GM19455 (cell line): ENCODE measurements around the gene NT5DC4.

Source experiments
- ATAC-seq: cut with Tn5 transposase; IDR thresholded peaks from one replicate; pipeline ENCODE4 v1.9.1; 2021; ENCODE audit not compliant: unreplicated experiment

NT5DC4 gene

DNA sequence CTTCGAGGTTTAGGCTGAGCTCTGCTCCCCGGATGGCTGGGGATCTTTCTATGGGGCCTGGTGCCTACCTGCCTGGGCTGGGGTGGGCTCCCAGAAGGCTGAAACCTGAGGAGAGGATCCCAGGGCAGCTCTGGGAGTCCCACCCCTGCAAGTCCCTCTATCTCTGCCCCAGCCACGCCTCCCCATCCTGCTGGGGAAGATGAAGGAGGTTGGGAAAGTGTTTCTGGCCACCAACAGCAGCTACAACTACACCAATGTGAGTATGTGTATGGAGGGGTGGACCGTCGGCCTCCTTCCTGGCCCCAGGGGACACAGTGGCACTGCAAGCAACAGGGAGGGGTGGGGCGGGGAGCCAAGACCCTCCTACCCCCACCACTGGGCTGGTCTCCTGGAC, 2.7 kb downstream of the NT5DC4 start:
- no peak for ATAC-seq

- ATAC-seq = no peak
Measured at GRCh38 chr2:112723995-112724394, 3.2 kb downstream of the NT5DC4 start.

GRCh38 chr2:112724591-112725525, 4.0 kb downstream of the NT5DC4 start:
- ATAC-seq = no peak

DNA sequence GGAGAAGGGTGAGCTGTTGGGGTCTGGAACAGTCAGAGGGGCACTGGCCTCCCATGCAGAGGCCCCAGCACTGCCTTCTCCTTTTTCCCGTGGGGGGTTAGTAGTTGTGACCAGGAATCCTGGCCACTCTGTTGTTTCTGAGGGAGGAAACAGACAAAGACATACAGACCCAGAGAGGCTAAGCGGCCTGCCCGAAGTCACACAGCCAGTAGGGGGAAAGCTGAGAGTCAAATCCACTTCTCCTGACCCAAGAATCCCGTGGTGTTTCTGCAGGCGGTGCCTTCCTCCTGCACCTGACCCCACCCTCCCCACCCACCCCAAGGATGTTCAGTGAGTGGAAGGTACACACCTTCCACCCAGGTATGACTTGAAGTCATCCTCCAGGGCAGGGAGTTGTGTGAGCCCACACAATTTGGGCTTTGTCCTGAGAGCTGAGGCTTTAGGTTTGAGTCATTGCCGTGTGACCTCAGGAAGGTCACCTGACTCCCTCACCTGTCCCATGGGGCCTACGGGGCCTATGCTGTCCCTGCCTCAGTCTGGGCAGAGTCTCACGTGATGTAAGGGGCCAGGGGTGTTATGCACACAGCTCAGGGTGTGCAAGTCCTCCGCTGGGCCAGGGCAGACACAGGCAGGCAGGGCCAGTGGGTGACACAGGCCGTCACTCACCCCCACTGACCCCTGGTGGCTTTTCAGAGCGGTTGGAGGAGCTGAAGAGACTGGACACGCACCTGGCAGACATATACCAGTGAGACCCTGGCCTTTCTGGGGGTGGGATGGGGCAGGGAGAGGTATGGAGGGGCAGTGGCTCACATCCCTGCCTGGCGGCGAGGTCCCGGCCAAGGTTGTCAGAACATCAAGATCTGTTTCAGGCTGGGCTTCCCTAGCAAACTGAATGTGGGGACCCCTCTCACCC, 5.0 kb downstream of the NT5DC4 start:
- ATAC-seq = no peak

- ATAC-seq = peak; percentile 86
Measured at GRCh38 chr2:112726487-112727190, 5.8 kb downstream of the NT5DC4 start.

DNA sequence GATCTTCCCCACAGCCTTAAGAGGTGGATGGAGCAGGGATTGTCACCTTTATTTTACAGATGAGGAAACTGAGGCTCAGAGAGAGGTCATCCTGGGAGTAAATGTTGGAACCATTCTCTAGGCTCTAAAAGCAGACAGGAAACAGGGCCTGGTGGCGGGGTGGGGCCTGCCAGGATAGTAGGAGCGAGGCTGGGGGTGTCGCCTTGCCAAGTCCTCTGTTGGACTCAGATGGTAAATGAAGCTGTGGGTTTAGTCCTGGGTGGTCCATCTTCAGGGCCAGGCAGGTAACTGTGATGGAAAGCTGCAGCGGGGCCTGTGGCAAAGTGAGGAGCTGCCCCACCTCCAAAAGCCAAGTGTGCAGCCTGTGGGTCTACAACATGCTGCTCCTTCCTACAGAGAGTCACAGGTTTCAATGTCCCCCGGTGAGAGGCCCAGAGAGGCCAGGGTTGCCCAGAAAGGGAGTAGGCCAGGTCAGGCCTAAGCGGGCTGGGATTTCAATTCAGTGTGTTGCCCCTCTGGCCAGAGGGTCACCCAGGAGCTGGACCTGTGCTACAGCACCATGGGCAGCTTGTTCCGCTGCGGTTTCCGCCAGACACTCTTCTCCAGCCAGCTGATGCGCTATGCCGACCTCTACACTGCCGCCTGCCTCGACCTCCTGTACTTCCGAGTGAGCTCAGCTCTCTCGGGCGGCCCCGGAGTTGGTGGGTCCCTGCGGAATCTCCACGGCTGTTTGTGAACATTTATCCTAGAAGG, 6.6 kb downstream of the NT5DC4 start:
- no peak for ATAC-seq

DNA sequence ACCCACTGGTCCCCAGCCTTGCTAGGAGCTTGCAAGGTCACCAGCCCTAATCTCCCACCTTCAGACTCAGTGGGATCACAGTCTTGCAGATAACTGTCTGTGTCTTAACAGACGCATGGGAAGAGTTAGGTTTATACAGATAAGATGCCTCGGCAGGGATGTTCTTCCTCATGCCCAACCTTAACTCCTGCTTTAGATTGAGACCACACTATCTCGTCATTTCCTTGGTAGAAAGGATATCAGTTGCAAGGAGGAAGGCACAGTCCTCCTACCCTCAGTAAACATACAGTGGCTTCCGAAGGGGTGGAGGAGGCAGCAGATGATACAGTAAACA, 7.2 kb downstream of the NT5DC4 start:
- no peak for ATAC-seq

DNA sequence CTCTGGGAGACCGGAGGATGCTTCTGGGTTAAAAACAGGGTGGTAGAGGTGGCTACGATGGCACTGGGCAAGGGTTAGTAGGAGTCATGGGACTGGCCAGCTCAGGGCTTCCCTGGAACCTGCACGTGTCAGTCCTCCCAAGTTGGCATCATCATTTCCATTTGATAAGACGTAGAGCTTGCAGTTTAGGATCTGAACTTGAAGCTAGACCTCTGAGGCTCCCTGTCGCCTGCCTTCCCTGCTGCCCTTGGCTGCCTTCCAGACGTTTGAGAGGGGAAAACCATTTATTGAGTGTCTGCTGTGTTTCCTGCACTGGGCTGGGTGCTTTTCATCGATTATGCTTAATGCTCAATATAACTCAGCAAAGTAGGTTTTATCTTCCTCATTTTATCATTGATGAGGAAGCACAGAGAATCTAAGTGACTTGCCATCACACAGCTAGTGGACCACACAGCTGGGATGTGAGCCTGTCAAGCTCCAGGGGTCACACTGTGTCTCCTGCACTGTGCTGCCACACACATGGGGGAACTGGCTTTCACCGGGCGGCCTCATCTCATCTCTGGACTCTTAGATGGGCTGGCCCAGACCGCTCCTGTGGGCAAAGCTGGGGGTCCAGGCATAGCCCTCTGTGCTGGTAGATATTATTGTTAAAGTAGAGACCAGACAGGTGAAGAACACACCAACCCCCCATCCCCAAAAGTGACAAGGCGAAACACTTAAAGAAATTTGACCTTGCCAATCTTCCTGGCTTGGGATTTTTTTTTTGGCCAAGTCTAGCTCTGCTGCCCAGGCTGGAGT, 7.8 kb downstream of the NT5DC4 start:
- no peak for ATAC-seq

- ATAC-seq = no peak
Measured at GRCh38 chr2:112730216-112730615, 9.4 kb downstream of the NT5DC4 start.

- ATAC-seq = no peak
Measured at GRCh38 chr2:112730791-112731190, 10.0 kb downstream of the NT5DC4 start.

DNA sequence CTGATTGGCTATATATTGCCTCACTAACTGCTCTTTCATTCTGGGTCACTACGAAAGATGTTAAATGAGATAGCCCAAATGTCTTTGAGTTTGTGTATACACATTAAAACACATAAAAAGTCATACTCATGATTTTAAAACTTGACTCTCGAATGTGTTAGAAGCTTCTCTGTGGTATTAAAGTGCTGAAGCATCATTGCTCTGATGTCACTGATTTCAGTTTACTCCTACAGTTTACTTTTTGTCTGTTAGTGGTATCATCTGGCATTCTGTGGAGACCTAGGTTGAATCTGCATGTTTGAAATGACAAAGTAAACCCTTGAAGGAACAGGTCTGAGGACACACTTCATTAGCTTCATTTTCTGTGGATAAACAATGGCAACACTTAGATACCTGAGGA, 10.7 kb downstream of the NT5DC4 start:
- ATAC-seq = no peak

DNA sequence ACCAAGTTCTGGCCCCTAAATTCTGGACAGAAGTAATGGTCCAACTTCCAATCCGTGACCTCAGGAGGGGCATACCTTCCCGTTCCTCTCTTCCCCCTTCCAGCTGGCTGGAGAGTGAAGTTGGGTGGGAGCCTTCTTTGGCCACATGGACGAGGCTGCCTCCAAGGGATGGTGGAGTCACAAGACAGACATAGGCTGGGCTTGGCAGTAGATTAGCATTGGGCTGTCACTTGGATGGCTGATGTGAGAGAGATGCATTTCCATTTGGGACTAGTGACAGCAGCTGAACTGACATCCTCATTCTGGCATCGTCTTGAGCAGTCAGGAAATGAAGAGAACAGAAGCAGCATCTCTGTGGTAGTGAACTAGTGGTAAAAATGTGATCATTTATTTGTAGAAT, 12.6 kb downstream of the NT5DC4 start:
- no peak for ATAC-seq

DNA sequence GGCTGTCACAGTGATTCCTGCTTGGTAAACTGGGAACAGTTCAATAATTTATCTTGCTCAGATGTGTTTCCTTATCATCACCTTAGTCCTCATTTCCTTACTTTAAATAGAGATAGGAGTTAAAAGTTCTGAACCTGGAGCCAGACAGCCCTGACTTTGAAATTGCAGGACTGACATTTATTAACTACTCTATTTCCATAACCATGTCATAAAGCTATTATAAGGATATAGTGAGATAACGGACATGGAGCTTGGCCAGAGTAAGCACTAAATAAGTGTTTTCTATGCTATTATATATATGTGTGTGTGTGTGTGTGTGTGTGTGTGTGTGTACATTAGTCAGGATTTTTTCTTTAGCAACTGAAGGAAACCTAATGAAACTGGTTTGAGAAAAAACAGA, 13.1 kb downstream of the NT5DC4 start:
- no peak for ATAC-seq

GRCh38 chr2:112737542-112738232, 16.9 kb downstream of the NT5DC4 start:
- ATAC-seq = no peak

GRCh38 chr2:112740527-112740926, 19.7 kb downstream of the NT5DC4 start:
- no peak for ATAC-seq

DNA sequence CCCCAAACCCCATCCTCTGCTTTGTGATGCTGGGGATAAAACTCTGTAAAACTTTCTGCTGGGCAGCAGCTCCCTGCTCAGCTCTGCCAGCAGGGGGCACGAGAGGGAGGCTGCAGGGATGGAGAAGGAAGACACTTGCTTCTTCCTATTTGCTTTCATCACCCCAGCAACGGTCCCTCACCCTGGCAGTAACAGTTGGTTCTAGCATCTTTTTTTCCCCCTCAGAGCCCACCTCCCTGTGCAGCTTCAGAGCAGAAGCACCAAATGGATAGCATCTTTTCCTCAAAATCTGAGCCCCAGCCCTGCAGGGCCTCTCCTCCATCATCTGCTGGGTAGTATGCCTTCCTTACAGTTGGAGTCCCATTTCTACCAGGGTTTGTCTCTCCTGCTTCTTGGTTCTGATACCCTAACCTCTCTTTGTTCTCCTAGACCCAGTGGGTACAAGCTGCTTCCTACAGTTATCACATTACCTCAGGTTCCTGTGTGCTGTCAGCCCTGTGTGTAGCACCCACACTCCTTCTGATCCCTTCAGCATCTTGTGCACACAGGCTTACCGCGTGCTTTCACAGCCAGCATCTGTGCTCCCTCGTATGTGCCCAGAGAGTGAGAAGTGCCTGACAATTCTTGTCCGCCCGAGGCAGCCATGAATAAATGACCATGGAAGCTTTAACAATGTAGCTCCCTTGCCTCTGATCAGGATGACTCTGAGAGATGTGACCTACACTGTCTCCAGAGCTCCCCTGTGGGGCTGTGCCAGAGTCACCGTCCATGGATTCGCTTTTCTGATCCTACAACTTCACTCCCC, 29.1 kb downstream of the NT5DC4 start:
- ATAC-seq = no peak

DNA sequence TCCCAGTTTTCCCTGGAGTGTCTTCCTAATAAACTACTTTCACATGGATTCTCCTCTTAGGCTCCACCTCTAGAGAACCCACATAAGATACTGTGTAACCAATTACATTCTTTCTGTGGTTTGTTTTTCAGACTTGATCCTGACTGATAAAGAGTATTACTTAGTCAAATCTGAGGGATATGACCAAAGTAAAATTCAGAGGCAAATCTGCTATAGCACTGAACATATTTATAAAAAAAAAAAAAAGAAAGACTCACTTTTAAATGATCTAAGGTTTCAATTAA, 29.7 kb downstream of the NT5DC4 start:
- ATAC-seq = no peak

DNA sequence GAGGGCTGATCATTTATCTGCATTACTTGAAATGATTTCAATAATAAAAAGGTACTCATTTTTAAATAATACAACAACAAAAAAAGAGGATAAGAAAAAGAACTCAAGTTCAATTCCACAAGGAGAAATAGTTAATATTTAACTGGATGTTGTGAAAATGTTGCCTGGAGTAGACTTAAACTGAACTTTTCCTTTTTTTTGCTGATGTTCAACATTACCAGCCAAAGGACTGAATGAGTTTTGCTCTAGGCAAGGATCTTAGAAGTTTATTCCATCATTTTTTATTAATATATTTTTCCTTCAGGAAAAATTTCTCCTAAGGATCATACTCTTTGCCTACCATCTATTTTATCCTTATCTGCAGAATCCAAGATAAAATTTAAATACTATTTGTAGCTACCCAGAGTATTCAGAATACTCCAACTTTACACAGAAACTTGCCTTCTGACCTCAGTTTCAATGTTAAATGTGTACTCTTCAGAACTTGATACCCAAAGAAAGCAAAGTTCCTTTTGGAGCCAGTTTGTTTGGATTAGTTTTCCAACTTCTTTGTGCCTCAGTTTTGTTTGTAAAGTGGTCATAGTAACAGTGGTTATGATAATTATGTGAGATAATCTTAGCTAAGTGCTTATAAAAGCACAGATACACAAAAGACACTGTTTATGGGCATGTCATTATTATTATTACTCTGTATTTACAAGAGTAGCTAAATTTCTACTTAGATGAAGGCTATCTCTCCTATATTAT, 30.8 kb downstream of the NT5DC4 start:
- ATAC-seq = no peak
